IPS-18c (cell line): ENCODE results near the gene CYP2B6.
"Not testable (repeated sequence)": the region's sequence is repeated elsewhere in the genome, so short reads cannot be mapped to it uniquely, and the experiment has no call there.

Source experiments
- H3K4me3 ChIP-seq: 2 replicates; pipeline ENCODE4 v1.7.0; 2013; ENCODE audit warnings: low read depth, mild to moderate bottlenecking, low read length, moderate library complexity; ENCODE audit not compliant: insufficient read depth
- H3K9me3 ChIP-seq: one replicate; pipeline ENCODE4 v1.6.1; 2013; ENCODE audit warnings: mild to moderate bottlenecking, low read length, moderate library complexity; ENCODE audit not compliant: control insufficient read depth, insufficient read depth

Gene CYP2B6

DNA sequence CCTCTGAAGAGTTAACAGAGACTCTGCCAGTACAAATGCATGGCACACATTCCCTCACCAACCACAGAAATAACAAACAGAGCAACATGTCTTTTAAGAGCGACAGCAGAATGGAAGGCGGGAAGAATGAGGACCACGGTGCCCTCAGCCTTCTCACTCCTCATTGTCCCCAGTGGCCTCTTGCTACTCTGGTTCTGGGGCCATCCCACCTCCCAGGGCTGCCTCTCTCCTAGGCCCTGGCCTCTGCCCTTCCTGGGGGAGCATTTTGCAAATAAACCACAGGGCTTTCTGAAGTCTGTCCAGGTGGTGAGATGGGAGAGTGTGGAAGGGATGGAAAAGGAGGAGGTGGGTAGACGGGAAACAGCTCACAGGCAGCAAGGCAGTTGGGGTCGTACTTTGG is 28.3 kb downstream of the CYP2B6 start:
- Histone ChIP-seq H3K4me3 (no peak overlapping the region), H3K9me3 (peaks cover 2% of the 10 kb centered on the region)

DNA sequence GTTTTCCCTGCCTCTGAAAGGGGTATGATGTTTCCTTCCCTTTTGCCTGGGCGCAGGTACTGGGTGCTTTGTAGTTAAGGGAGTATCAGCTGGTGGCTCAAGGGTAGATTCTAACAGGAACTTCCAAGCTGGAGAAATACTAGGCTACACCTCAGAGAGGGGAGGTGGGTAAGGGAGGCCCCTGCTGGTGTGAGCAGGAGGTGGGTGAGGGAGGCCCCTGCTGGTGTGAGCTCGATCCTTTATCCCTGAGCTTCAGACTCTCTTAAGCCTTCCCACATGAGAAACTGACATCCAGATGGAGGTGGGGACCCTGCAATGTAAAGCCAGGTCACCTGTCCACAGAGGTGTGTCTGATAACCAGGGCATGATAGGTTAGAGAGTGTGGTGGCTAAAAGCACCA is 32.1 kb downstream of the CYP2B6 start:
- Histone ChIP-seq H3K4me3 (no peak overlapping the region), H3K9me3 (peaks cover 2% of the 10 kb centered on the region)

DNA sequence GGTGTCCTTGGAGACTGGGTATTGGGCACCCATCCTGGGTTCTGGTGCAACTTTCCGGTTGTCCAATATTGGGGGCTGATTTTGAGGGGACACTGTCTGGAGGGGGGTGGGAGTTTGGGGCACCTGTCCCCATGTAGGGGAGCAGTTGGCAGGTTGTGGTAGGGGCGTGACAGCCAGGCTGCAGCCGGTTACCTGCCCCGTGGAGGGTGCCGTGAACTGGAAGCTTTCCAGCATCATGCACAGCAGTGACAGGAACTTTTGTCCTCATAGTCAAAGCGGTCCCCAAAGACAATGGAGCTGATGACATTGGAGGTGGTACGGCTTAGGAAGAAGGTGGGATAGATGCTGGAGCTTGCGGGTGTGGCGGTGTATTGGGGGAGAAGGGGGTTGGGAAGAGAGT is 34.3 kb downstream of the CYP2B6 start:
- Histone ChIP-seq H3K4me3 (no peak overlapping the region; the same call in 1 of the 2 replicates), H3K9me3 (peaks cover 2% of the 10 kb centered on the region)

DNA sequence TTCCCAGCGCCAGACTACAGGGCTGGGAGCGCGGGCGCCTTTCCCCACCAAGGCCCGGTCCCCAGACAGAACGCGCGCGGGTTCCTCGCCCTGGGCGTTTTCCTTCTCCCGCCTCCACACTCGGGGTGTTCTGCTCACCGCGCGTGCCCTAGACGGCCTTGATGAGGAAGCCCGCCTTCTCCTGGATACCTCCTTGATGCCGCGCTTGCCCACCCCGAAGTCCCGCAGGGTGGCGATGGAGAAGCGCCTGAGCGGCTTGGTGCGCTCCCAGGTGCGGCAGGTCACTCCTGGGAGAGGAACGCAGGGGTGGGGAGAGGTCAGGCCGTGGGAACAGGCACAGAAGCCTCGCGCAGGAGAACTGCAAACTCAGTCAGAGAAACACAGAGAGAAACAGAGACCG is 34.8 kb downstream of the CYP2B6 start:
- H3K4me3 ChIP-seq = no peak overlapping the region; the same call in 1 of the 2 replicates

DNA sequence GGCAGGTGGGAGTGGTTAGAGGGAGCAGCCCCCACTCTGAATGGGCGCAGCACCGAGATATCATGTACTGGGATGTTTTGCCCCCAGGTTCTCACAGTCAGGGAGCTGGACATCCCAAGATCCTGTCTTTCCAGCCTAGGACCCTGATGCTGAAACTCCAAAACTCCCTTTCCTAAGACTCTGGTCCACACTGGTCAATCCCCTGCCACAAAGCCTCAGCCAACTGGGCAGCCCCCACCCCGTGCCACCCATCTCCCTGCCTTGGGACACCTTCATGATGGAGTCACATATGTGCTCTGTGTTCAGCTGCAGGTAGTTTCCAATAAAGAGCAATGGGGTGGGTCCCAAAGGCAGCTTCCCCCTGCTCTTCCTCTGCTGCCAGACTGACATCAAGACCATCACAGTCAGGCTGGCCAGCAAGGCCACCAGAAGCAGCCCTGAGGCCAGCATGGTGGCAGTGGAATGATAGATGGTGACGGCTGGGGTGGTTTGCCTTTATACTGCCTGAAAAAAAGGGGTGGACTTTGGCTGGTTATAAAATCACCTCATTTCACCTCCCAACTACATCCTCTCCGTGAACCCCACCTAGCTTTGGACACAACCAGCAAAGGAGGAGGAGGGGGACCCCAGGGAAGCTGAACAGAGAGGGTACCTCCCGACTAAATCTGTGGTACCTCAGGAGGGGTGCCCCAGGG is 36.3 kb downstream of the CYP2B6 start:
- peaks cover 2% of the 10 kb centered on the region for H3K9me3 ChIP-seq
- no peak overlapping the region for H3K4me3 ChIP-seq

More for the DNA sequence above, 34.8 kb downstream of the CYP2B6 start:
- peaks cover 2% of the 10 kb centered on the region for H3K9me3 ChIP-seq

DNA sequence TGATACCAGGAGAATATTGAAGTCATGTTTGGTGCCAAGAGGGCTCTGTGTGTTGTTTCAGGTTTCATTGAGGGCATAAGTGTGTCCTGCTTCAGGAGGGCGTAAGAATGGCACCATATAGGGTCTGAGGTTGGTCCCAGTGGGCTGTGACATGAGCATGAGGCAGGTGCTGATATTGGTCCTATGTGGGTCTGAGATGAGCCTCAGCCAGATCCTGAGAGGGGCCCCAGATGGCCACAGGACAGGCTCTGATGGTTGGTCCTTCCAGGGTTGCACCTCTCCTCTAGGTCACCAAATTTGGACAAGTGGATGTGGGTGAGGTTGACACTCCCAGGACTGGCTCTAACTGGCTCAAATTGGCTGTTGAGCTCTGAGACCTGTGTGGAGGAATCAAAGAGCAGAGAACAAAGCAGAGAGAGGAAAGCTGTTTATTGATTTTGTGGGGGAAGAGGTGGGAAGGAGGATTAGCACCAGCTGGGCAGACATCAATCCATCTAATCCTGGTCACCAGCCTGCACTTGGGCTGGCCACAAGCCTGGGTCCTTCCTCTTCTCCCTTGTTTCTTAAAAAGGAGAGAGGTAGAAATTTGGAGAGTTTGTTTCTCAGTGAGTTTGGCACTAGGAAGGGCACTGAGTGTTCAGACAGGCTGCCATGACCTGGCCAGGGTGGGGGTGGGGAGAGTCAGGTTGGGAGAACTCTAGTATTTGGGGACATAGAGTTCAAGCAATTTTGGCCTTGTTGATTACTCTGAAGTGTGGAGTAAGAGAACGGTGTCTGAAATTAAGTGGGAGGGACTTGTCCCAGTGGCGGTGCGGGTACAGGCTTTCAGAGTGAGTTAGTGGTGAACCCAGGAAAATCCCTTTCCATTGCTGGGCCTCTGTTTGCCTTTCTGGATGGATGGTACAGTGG is 38.7 kb downstream of the CYP2B6 start:
- Histone ChIP-seq H3K4me3 (no peak overlapping the region), H3K9me3 (no peaks in the 10 kb centered on the region)

DNA sequence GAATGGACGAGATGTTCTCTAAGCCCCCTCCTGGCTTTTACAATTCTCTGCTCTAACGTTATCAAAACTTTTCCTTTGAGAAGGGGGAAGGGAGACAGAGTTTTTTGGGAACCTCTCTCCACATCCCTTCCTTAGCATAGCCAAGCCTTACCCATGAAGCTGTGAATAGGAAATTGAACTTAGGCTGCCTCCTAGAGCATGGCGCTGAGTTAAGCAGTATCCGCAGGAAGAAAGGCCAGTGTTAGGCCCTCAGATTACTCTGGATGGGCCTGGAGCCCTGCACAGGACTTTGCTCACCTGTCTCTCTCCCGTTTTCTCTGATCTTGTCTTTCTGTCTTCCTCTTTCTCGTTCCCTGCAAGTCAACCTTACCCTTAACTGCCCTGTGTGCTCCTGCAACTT is 39.6 kb downstream of the CYP2B6 start:
- Histone ChIP-seq H3K4me3 (no peak overlapping the region), H3K9me3 (no peaks in the 10 kb centered on the region)

DNA sequence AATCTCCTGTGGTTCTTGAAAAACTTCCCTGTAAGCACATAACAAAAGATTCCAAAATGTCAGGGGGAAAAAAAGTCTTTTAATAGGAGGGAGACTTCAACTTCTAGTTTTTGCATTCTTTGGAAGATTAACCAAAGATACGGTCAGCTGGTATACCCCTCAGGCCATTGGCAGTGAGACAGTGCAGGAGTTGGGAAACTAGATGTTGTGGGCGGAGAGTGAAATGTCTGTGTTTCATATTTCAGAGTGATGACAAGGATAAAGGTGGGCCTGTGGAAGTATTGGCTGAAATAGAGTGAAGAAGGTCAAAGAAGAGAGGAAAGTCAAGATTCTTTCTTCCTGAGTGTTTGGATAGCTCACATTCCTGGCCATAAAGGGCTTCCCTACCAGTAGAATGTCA is 40.8 kb downstream of the CYP2B6 start:
- no peak overlapping the region for H3K4me3 ChIP-seq
- H3K9me3 ChIP-seq = no peaks in the 10 kb centered on the region

DNA sequence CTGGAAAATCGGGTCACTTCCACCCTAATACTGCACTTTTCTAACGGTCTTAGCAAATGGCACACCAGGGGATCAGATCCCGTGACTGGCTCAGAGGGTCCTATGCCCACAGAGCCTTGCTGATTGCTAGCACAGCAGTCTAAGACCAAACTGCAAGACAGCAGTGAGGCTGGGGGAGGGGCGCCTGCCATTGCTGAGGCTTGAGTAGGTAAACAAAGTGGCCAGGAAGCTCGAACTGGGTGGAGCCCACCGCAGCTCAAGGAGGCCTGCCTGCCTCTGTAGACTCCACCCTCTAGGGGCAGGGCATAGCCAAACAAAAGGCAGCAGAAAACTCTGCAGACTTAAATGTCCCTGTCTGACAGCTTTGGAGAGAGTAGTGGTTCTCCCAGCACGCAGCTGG is 42.2 kb downstream of the CYP2B6 start:
- H3K9me3 ChIP-seq, H3K4me3 ChIP-seq: not testable (repeated sequence)

DNA sequence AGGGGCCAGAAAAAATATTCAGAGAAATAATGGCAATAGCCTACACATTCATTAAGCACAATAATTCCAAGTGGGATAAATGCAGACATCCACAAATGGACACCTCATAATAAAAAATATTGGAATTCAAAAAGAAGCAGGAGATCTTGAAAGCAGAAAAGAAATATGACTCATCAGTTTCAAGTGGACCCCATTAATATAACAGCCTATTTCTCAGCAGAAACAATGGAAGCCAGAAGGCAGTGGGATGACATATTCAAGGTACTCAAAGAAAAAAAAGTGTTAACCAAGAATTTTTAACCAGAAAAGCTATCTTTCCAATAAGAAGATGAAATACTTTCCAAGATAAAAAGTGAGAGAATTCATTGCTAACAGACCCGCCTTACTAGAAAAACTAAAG is 48.7 kb downstream of the CYP2B6 start:
- Histone ChIP-seq H3K4me3 (no peak overlapping the region), H3K9me3 (no peaks in the 10 kb centered on the region)

DNA sequence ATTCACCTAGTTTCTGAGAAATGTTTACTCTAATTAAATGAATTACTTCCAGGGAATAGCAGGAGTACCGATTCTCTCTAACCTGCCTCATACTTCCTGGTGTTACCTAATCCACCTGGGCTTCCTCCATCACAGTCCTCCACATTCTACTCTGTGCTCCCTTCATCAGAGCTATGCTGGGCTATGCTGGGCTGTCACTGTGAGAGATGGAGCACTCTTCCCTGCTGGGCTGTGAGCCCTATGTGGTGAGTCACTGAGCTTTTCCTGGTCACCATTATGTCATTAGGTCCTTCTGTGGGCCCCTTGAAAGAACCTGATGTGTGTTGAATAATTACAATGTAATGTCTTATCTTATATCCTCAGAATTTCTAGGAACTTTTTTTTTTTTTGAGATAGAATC is 54.0 kb downstream of the CYP2B6 start:
- H3K9me3 ChIP-seq, H3K4me3 ChIP-seq: not testable (repeated sequence)

DNA sequence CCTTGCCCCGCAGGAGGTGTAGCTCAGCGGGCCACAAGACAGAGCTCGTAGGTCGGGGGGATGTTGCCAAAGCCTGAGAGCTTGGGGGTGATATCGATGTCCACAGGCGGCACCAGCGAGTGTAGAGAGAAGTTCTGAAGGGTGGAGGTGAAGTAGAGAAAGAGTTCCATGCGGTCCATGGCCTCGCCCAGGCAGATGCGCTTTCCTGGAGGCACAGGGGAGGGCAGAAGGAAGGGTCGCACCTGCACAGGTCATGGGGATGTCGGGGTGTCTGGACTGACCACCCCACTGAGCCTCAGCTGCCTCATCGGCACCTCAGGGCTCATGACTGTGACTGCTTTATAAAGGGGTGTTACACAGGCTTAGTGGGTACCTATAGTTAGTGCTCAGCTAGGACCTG is 59.3 kb downstream of the CYP2B6 start:
- no peak overlapping the region for H3K4me3 ChIP-seq
- no peaks in the 10 kb centered on the region for H3K9me3 ChIP-seq

DNA sequence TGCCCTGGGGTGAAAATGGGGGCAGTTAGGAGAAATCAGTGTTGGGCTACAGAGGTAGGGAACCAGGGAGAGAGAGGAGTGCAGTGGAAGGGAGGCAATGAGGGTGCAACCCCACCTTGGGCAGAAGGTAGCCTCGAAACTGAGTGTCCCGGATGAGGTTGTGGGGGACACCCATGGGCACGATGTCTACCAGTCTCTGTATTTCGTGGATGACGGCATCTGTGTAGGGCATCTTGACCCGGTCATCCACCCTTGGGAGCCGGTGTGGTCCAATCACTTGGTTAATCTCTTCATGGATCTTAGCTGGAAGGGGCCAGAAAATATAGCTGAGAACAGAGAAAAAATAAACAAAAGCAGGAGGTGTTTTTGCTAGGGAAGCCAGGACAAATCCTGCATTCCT is 61.1 kb downstream of the CYP2B6 start:
- not testable (repeated sequence) for H3K4me3 ChIP-seq, H3K9me3 ChIP-seq

DNA sequence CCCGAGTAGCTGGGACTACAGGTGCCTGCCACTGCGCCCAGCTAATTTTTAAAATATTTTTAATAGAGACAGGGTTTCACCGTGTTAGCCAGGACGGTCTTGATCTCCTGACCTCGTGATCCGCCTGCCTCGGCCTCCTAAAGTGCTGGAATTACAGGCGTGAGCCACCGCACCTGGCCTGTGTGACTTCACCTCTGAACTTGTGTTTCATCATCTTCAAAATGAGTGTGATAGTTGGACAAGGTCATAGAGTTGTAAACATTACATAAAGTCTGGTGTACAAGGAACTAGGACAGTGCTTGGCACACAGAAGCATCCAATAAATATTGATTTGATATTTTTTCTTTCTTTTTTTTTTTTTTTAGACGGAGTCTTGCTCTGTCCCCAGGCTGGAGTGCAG is 62.2 kb downstream of the CYP2B6 start:
- H3K9me3 ChIP-seq, H3K4me3 ChIP-seq: not testable (repeated sequence)

DNA sequence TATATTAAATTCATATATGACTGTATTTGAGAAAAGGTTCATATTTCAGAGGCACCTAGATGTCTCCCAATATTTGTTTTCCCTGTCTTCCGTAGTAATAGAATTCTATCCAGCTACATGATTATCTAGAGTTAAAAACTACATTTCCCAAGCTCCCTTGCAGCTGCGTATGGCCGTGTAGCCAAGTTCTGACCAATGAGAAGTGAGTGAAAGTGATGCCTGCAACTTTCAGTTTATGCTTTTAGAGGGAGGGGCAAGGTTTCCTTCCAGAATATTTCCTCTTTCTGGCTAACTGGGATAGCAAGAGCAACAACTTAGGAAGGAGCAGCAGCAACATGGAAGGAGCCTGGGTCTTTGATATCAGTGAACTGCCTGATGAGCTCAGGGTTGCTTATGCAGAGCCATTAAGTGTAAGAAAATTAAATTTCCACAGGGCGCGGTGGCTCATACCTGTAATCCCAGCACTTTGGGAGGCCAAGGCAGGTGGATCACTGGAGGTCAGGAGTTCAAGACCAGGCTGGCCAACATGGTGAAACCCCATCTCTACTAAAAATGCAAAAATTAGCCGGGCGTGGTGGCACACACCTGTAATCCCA is 74.0 kb downstream of the CYP2B6 start:
- no peaks in the 10 kb centered on the region for H3K9me3 ChIP-seq
- no peak overlapping the region for H3K4me3 ChIP-seq
